GM12878 (cell line): ENCODE measurements around the gene PLPP3.

Source experiments
- EP300 ChIP-seq, 2 experiments: fragments of 150-350 bp in 1 of 2; IDR thresholded peaks; 2 replicates each; pipeline ENCODE4 v1.6.1; 2011 to 2012; ENCODE audit warnings: low read depth in 2 of 2, low read length in 2 of 2, borderline replicate concordance in 1 of 2, improper control_type of control experiment in 1 of 2, inconsistent platforms in 1 of 2; ENCODE audit not compliant: control insufficient read depth in 1 of 2
- NFIC ChIP-seq: IDR thresholded peaks from 2 replicates; pipeline ENCODE4 v1.6.1; 2012; ENCODE audit warnings: low read depth, mild to moderate bottlenecking, inconsistent platforms, low read length, moderate library complexity
- RCOR1 ChIP-seq: conservative IDR thresholded peaks from 2 replicates; pipeline ENCODE4 v1.6.1; 2012; ENCODE audit warnings: low read depth, low read length, improper control_type of control experiment
- SMAD1 ChIP-seq: fragments of 450-650 bp; IDR thresholded peaks from 2 replicates; pipeline ENCODE4 v1.6.1; 2018; ENCODE audit warnings: mild to moderate bottlenecking, low read depth; ENCODE audit not compliant: partially characterized antibody
- TF ChIP-seq, protein P1 (sequence below), 3 experiments: IDR thresholded peaks in 2 of 3; conservative IDR thresholded peaks in 1 of 3; 2 replicates each; pipeline ENCODE4 v1.5.1; 2011; ENCODE audit warnings: low read depth in 3 of 3, low read length in 3 of 3, mild to moderate bottlenecking in 3 of 3, control low read depth in 2 of 3, moderate library complexity in 2 of 3, inconsistent platforms in 1 of 3, mixed read lengths in 1 of 3; ENCODE audit not compliant: control insufficient read depth in 2 of 3, insufficient read depth in 1 of 3; ENCODE audit errors: extremely low read depth in 1 of 3
- TF ChIP-seq, protein P2 (sequence below): IDR thresholded peaks from 2 replicates; pipeline ENCODE4 v1.6.1; 2012; ENCODE audit warnings: low read depth, low read length, improper control_type of control experiment

DNA sequence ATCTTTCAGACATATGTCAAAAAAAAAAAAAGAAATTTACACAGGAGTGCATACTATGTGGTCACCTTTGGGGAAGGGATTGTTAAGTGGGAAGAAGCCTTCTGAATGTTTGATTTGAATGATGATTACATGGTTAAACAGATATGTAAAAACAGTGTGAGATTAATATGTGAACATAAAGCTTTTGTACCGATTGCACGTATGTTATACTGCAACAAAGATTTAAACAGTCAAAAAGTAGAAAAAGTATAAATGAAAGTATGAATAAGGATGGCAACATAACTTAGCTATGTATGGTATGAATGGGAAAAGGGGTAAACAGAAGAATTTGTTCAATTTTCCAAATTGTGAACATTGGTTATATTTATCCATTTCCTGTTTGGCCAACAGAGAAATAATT, 10.0 kb upstream of the PLPP3 start:
- TF ChIP-seq, protein P1, sequence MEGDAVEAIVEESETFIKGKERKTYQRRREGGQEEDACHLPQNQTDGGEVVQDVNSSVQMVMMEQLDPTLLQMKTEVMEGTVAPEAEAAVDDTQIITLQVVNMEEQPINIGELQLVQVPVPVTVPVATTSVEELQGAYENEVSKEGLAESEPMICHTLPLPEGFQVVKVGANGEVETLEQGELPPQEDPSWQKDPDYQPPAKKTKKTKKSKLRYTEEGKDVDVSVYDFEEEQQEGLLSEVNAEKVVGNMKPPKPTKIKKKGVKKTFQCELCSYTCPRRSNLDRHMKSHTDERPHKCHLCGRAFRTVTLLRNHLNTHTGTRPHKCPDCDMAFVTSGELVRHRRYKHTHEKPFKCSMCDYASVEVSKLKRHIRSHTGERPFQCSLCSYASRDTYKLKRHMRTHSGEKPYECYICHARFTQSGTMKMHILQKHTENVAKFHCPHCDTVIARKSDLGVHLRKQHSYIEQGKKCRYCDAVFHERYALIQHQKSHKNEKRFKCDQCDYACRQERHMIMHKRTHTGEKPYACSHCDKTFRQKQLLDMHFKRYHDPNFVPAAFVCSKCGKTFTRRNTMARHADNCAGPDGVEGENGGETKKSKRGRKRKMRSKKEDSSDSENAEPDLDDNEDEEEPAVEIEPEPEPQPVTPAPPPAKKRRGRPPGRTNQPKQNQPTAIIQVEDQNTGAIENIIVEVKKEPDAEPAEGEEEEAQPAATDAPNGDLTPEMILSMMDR (IDR thresholded peaks at IDR 0.05 in 2 of 3, conservative IDR thresholded peaks at IDR 0.05 in 1 of 3; ENCODE audit: control insufficient read depth in 2 of 3, extremely low read depth in 1 of 3, insufficient read depth in 1 of 3, low read depth in 3 of 3, low read length in 3 of 3), result no peak
- TF ChIP-seq EP300 (IDR thresholded peaks at IDR 0.05; ENCODE audit: borderline replicate concordance in 1 of 2, control insufficient read depth in 1 of 2, low read depth in 2 of 2, low read length in 2 of 2) (no peak), SMAD1 (no peak), NFIC (no peak), RCOR1 (no peak)
- TF ChIP-seq, protein P2, sequence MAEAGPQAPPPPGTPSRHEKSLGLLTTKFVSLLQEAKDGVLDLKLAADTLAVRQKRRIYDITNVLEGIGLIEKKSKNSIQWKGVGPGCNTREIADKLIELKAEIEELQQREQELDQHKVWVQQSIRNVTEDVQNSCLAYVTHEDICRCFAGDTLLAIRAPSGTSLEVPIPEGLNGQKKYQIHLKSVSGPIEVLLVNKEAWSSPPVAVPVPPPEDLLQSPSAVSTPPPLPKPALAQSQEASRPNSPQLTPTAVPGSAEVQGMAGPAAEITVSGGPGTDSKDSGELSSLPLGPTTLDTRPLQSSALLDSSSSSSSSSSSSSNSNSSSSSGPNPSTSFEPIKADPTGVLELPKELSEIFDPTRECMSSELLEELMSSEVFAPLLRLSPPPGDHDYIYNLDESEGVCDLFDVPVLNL, result no peak
